D721Med (cell line): ENCODE measurements around the gene TMEM236.

Experiments
- DNase-seq: peaks from one replicate; pipeline ENCODE4 v3.0.0; 2011; ENCODE audit warnings: low spot score; ENCODE audit not compliant: insufficient read length
- FAIRE-seq: peaks from 2 replicates; lab custom pipeline; 2011; peaks lifted over from hg19 to GRCh38; lab: Jason Lieb, UNC
- CTCF ChIP-seq: IDR thresholded peaks from 2 replicates; pipeline ENCODE4 v1.5.1; 2012; ENCODE audit warnings: mild to moderate bottlenecking, control low read depth; ENCODE audit not compliant: insufficient read depth; ENCODE audit errors: missing control alignments

TMEM236 gene

GRCh38 chr10:17833656-17834055 lies 81.7 kb downstream of the TMEM236 start:
- no peak for DNase-seq
- no peak for FAIRE-seq
- TF ChIP-seq CTCF = no peak

GRCh38 chr10:17835688-17836087 lies 83.7 kb downstream of the TMEM236 start:
- no peak for FAIRE-seq

GRCh38 chr10:17836942-17837341 lies 84.9 kb downstream of the TMEM236 start:
- TF ChIP-seq CTCF = no peak
- FAIRE-seq (no peak), DNase-seq (no peak)

More at GRCh38 chr10:17835688-17836087, 83.7 kb downstream of the TMEM236 start:
- DNase-seq = no peak
- TF ChIP-seq CTCF = no peak

- no peak for FAIRE-seq
These were observed 86.2 kb downstream of the TMEM236 start for GRCh38 chr10:17838080-17838648.

GRCh38 chr10:17841050-17841449 lies 89.0 kb downstream of the TMEM236 start:
- no peak for FAIRE-seq

More at GRCh38 chr10:17838080-17838648, 86.2 kb downstream of the TMEM236 start:
- no peak for TF ChIP-seq CTCF
- no peak for DNase-seq

GRCh38 chr10:17842641-17843040 lies 90.6 kb downstream of the TMEM236 start:
- FAIRE-seq = no peak
- TF ChIP-seq CTCF = no peak
- DNase-seq = no peak

More at GRCh38 chr10:17841050-17841449, 89.0 kb downstream of the TMEM236 start:
- no peak for TF ChIP-seq CTCF
- no peak for DNase-seq

- DNase-seq (no peak), FAIRE-seq (peak; percentile 6)
- peak; percentile 23 for TF ChIP-seq CTCF
These were observed 95.7 kb downstream of the TMEM236 start for GRCh38 chr10:17847585-17848296.
